ENCODE data around the gene BCORL1.

DNA sequence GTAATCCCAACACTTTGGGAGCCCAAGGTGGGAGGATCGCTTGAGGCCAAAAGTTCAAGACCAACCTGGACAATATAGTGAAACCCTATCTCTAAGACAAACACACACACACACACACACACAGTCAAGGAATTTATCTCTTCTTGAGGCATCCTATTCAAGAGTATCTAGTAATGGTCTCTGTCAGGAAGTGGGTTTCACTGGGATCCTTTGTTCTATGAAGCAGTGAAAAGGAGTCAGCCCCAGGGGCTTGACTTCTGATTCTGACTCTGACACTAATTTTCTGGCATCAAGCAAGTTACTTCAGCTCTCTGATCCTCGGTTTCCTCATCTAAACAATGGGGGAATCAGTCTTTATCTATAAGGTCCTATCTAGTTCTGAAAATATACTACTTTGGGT lies 41.7 kb upstream of the BCORL1 start:
- TF ChIP-seq, protein P1, sequence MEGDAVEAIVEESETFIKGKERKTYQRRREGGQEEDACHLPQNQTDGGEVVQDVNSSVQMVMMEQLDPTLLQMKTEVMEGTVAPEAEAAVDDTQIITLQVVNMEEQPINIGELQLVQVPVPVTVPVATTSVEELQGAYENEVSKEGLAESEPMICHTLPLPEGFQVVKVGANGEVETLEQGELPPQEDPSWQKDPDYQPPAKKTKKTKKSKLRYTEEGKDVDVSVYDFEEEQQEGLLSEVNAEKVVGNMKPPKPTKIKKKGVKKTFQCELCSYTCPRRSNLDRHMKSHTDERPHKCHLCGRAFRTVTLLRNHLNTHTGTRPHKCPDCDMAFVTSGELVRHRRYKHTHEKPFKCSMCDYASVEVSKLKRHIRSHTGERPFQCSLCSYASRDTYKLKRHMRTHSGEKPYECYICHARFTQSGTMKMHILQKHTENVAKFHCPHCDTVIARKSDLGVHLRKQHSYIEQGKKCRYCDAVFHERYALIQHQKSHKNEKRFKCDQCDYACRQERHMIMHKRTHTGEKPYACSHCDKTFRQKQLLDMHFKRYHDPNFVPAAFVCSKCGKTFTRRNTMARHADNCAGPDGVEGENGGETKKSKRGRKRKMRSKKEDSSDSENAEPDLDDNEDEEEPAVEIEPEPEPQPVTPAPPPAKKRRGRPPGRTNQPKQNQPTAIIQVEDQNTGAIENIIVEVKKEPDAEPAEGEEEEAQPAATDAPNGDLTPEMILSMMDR (conservative IDR thresholded peaks at IDR 0.05; ENCODE audit: low read depth, low read length), result no peak
- no peak for TF ChIP-seq EZH2 (IDR thresholded peaks at IDR 0.05; ENCODE audit: borderline replicate concordance, low read depth, low read length, poor library complexity, severe bottlenecking)
